GM10248 (cell line): Measurements from ENCODE around the gene YJU2.

ENCODE experiments used
- CTCF ChIA-PET: fragments of 300-600 bp; sonication (Branson Sonifier 250); formaldehyde crosslinking; extraction: SDS; loops from one replicate; lab custom pipeline; 2021; ENCODE audit warnings: antibody characterized with exemption; lab: Yijun Ruan, JAX
- POLR2A ChIA-PET: fragments of 350-650 bp; sonication (Branson Sonifier 250); formaldehyde crosslinking; extraction: SDS; loops from one replicate; lab custom pipeline; 2020; ENCODE audit warnings: antibody characterized with exemption; lab: Yijun Ruan, JAX
- DNase-seq: peaks from one replicate; pipeline ENCODE4 v3.0.0; 2012; ENCODE audit errors: extremely low spot score
- CTCF ChIP-seq: IDR thresholded peaks from 2 replicates; pipeline ENCODE4 v1.5.1; 2012; ENCODE audit warnings: mild to moderate bottlenecking, low read depth; ENCODE audit errors: extremely low read depth, missing control alignments, control extremely low read depth

The YJU2 gene

GRCh38 chr19:4295972-4296771 lies 49.3 kb downstream of the YJU2 start:
- CTCF ChIA-PET = interaction anchor here (1.0 to 2.5 kb wide), 3 partner anchors 17 to 57 kb away, joined by 3 to 10 read pairs (median 3); no protein-coding TSS in a partner anchor
- POLR2A ChIA-PET = no interaction called here
- DNase-seq = no peak
- no peak for TF ChIP-seq CTCF

GRCh38 chr19:4297901-4298809 lies 51.3 kb downstream of the YJU2 start:
- DNase-seq = no peak
- CTCF ChIA-PET = interaction anchor here (2.5 kb wide), 1 partner anchor 31 kb away, joined by 10 read pairs; no protein-coding TSS in a partner anchor
- POLR2A ChIA-PET = no interaction called here
- TF ChIP-seq CTCF = no peak

GRCh38 chr19:4298810-4299550 lies 52.1 kb downstream of the YJU2 start:
- POLR2A ChIA-PET = interaction anchor here (0.6 kb wide), 2 partner anchors 48 to 67 kb away, joined by 6 to 7 read pairs; no protein-coding TSS in a partner anchor
- no peak for TF ChIP-seq CTCF
- CTCF ChIA-PET = interaction anchor here (2.5 kb wide), 1 partner anchor 32 kb away, joined by 10 read pairs; no protein-coding TSS in a partner anchor
- DNase-seq = no peak

GRCh38 chr19:4300589-4300988 lies 53.7 kb downstream of the YJU2 start:
- POLR2A ChIA-PET = no interaction called here
- TF ChIP-seq CTCF = no peak
- DNase-seq = no peak
- CTCF ChIA-PET = no interaction called here

GRCh38 chr19:4301590-4302242 lies 54.8 kb downstream of the YJU2 start:
- TF ChIP-seq CTCF = no peak
- CTCF ChIA-PET = no interaction called here
- POLR2A ChIA-PET = no interaction called here
- no peak for DNase-seq
